ENCODE measurements around the gene OXSR1. TPM values are rescaled to one million over a fixed set of nuclear protein-coding genes. Genes with fewer than 3 reads are reported as not detected.

The OXSR1 gene
- total and polyA plus RNA-seq, 10 of the 15 experiments (the other 5 are each of a cell fraction or from before 2014, with no cell fraction given), result 12.4 to 54.6 (median 35.7) TPM

DNA sequence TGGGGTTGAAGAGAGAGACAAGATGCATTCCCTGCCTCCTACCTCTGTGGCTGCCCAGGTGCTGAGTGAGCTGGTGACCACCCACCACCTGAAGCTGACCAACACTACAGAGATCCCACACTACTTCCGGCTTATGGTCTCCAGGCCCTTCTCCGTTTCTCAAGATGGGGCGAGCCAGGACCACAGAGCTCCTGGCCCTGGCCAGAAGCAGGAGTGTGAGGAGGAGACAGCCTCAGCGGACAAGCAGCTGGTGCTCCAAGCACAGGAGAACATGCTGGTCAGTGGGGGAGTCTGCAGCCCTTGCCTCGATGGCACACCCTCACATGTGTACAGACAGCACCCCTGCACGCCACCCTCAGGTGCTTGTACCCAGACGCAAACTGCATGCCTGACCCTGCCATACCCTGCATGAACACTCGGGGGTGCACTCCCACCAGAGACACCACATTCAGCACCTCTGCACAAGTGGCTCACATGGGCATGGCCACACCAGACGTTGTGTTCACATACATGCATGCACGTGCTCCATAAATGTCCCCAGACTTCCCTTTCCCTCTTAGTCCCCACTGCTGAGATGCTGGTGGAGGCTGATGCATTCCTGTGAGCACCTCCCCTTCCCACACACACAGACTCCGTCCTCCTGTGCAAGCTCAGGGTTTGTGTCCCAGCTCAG is 47.5 kb upstream of the OXSR1 start (continued):
- TF ChIP-seq IRF5 (IDR thresholded peaks at IDR 0.05; ENCODE audit: borderline replicate concordance) (no peak), USF1 (IDR thresholded peaks at IDR 0.05; ENCODE audit: borderline replicate concordance, extremely low read length, insufficient read depth, low read depth, low read length) (no peak), RAD51 (IDR thresholded peaks at IDR 0.05) (no peak), CREM (IDR thresholded peaks at IDR 0.05; ENCODE audit: low read depth) (no peak), CUX1 (IDR thresholded peaks at IDR 0.05; ENCODE audit: insufficient replicate concordance, low read depth, low read length) (no peak), SREBF1 (IDR thresholded peaks at IDR 0.05; ENCODE audit: low read length) (no peak), POLR2AphosphoS2 (IDR thresholded peaks at IDR 0.05; ENCODE audit: low read depth, low read length) (no peak), RCOR1 (conservative IDR thresholded peaks at IDR 0.05; ENCODE audit: low read depth, low read length) (no peak)
- TF ChIP-seq, protein P1, sequence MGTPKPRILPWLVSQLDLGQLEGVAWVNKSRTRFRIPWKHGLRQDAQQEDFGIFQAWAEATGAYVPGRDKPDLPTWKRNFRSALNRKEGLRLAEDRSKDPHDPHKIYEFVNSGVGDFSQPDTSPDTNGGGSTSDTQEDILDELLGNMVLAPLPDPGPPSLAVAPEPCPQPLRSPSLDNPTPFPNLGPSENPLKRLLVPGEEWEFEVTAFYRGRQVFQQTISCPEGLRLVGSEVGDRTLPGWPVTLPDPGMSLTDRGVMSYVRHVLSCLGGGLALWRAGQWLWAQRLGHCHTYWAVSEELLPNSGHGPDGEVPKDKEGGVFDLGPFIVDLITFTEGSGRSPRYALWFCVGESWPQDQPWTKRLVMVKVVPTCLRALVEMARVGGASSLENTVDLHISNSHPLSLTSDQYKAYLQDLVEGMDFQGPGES (IDR thresholded peaks at IDR 0.05), result no peak
- TF ChIP-seq, protein P2, sequence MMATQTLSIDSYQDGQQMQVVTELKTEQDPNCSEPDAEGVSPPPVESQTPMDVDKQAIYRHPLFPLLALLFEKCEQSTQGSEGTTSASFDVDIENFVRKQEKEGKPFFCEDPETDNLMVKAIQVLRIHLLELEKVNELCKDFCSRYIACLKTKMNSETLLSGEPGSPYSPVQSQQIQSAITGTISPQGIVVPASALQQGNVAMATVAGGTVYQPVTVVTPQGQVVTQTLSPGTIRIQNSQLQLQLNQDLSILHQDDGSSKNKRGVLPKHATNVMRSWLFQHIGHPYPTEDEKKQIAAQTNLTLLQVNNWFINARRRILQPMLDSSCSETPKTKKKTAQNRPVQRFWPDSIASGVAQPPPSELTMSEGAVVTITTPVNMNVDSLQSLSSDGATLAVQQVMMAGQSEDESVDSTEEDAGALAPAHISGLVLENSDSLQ (IDR thresholded peaks at IDR 0.05), result no peak
- TF ChIP-seq, protein P3, sequence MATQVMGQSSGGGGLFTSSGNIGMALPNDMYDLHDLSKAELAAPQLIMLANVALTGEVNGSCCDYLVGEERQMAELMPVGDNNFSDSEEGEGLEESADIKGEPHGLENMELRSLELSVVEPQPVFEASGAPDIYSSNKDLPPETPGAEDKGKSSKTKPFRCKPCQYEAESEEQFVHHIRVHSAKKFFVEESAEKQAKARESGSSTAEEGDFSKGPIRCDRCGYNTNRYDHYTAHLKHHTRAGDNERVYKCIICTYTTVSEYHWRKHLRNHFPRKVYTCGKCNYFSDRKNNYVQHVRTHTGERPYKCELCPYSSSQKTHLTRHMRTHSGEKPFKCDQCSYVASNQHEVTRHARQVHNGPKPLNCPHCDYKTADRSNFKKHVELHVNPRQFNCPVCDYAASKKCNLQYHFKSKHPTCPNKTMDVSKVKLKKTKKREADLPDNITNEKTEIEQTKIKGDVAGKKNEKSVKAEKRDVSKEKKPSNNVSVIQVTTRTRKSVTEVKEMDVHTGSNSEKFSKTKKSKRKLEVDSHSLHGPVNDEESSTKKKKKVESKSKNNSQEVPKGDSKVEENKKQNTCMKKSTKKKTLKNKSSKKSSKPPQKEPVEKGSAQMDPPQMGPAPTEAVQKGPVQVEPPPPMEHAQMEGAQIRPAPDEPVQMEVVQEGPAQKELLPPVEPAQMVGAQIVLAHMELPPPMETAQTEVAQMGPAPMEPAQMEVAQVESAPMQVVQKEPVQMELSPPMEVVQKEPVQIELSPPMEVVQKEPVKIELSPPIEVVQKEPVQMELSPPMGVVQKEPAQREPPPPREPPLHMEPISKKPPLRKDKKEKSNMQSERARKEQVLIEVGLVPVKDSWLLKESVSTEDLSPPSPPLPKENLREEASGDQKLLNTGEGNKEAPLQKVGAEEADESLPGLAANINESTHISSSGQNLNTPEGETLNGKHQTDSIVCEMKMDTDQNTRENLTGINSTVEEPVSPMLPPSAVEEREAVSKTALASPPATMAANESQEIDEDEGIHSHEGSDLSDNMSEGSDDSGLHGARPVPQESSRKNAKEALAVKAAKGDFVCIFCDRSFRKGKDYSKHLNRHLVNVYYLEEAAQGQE (IDR thresholded peaks at IDR 0.05; ENCODE audit: low read depth, low read length), result no peak
- TF ChIP-seq, protein P4, sequence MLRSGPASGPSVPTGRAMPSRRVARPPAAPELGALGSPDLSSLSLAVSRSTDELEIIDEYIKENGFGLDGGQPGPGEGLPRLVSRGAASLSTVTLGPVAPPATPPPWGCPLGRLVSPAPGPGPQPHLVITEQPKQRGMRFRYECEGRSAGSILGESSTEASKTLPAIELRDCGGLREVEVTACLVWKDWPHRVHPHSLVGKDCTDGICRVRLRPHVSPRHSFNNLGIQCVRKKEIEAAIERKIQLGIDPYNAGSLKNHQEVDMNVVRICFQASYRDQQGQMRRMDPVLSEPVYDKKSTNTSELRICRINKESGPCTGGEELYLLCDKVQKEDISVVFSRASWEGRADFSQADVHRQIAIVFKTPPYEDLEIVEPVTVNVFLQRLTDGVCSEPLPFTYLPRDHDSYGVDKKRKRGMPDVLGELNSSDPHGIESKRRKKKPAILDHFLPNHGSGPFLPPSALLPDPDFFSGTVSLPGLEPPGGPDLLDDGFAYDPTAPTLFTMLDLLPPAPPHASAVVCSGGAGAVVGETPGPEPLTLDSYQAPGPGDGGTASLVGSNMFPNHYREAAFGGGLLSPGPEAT (IDR thresholded peaks at IDR 0.05; ENCODE audit: low read depth), result no peak

Measured in GM12878 (cell line).